AG09309 (cell line): ENCODE measurements around the gene SEPTIN1.

Source experiments
- DNase-seq: peaks from one replicate; pipeline ENCODE4 v3.0.0-alpha.2; 2010; ENCODE audit warnings: low read depth
- H3K4me3 ChIP-seq: 2 replicates; pipeline ENCODE4 v1.5.1; 2011; ENCODE audit warnings: mild to moderate bottlenecking, low read depth, low read length, moderate library complexity; ENCODE audit not compliant: control insufficient read depth
- CTCF ChIP-seq: IDR thresholded peaks from 2 replicates; pipeline ENCODE4 v1.5.1; 2011; ENCODE audit warnings: mild to moderate bottlenecking, low read depth, low read length, inconsistent platforms; ENCODE audit not compliant: insufficient read depth, control insufficient read depth; ENCODE audit errors: missing control alignments

SEPTIN1 gene

GRCh38 chr16:30413112-30413806 is 30.9 kb upstream of the SEPTIN1 start:
- no peak overlapping the region for H3K4me3 ChIP-seq
- no peak for TF ChIP-seq CTCF

GRCh38 chr16:30409125-30410060 is 27.0 kb upstream of the SEPTIN1 start:
- DNase-seq: no peak
- TF ChIP-seq CTCF: peak; percentile 99
- no peak overlapping the region for H3K4me3 ChIP-seq

More at GRCh38 chr16:30413112-30413806, 30.9 kb upstream of the SEPTIN1 start:
- DNase-seq: no peak

GRCh38 chr16:30407804-30408534 is 25.6 kb upstream of the SEPTIN1 start:
- TF ChIP-seq CTCF: no peak

GRCh38 chr16:30407102-30407803 is 24.9 kb upstream of the SEPTIN1 start, which contains the start of gene ZNF771:
TSS of gene ZNF771 (plus strand) at chr16:30407606. CDS start at chr16:30408054, 448 bp downstream.
- DNase-seq: no peak
- H3K4me3 ChIP-seq: peak within 1 kb of the TSS; percentile 43
- no peak for TF ChIP-seq CTCF

More at GRCh38 chr16:30407804-30408534, 25.6 kb upstream of the SEPTIN1 start:
- no peak for DNase-seq
- H3K4me3 ChIP-seq: peak overlapping the region; percentile 43

- peak overlapping the region; percentile 43 for H3K4me3 ChIP-seq
- no peak for DNase-seq
- no peak for TF ChIP-seq CTCF
These were observed 24.4 kb upstream of the SEPTIN1 start for GRCh38 chr16:30406795-30407101.
